Measurements from ENCODE around the gene CNTN6. TPM values are rescaled to one million over a fixed set of nuclear protein-coding genes. Genes with fewer than 3 reads are reported as not detected.

Gene CNTN6
- total RNA-seq, 1 experiment from 2014 or later: not detected

DNA sequence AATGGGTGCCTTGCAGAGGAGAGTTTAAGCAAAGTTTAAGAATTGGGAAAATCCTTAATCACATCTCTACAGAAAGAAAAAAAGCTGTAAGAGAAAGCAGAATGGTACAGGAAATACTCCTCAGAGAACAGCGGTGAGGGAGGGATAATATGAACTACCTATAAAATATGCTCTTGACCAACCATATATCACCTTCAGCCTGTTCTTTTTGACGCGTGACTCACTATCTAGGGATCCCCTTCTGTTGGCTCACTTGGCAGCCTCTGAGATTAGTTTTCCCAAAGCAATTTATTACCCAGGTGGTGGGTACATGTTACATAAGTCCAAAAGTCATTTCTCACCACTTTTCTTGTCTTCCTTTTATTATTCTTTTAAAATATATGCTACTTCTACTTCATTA lies 97.7 kb downstream of the CNTN6 start:
- no peak overlapping the region for H3K27ac ChIP-seq (ENCODE audit: insufficient read length, low read depth, low read length)
- TF ChIP-seq, protein P1, sequence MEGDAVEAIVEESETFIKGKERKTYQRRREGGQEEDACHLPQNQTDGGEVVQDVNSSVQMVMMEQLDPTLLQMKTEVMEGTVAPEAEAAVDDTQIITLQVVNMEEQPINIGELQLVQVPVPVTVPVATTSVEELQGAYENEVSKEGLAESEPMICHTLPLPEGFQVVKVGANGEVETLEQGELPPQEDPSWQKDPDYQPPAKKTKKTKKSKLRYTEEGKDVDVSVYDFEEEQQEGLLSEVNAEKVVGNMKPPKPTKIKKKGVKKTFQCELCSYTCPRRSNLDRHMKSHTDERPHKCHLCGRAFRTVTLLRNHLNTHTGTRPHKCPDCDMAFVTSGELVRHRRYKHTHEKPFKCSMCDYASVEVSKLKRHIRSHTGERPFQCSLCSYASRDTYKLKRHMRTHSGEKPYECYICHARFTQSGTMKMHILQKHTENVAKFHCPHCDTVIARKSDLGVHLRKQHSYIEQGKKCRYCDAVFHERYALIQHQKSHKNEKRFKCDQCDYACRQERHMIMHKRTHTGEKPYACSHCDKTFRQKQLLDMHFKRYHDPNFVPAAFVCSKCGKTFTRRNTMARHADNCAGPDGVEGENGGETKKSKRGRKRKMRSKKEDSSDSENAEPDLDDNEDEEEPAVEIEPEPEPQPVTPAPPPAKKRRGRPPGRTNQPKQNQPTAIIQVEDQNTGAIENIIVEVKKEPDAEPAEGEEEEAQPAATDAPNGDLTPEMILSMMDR (conservative IDR thresholded peaks at IDR 0.05): no peak

More for the DNA sequence above, 97.7 kb downstream of the CNTN6 start:
- Histone ChIP-seq H2BK5ac (ENCODE audit: insufficient read length, low read length) (no peak overlapping the region), H3K23me2 (ENCODE audit: insufficient read length, low read depth, low read length, poor library complexity, severe bottlenecking) (no peaks in the 10 kb centered on the region), H3K4ac (ENCODE audit: low read depth, low read length) (no peak overlapping the region), H3T11ph (ENCODE audit: low read length) (no peak overlapping the region), H4K20me1 (ENCODE audit: control insufficient read depth, insufficient read depth, insufficient read length) (no peaks in the 10 kb centered on the region), H2AFZ (ENCODE audit: low read length) (no peak overlapping the region), H2BK12ac (ENCODE audit: insufficient read length, low read depth, low read length) (no peak overlapping the region), H2BK20ac (ENCODE audit: low read depth, low read length, poor library complexity, severe bottlenecking) (no peak overlapping the region), H3K56ac (ENCODE audit: insufficient read length, low read depth, low read length) (no peak overlapping the region), H3K18ac (ENCODE audit: insufficient read length, low read depth, low read length) (no peak overlapping the region), H2BK15ac (ENCODE audit: low read depth, low read length) (no peak overlapping the region), H3K9ac (ENCODE audit: extremely low read depth, insufficient read length, low read length) (no peak overlapping the region), H3K79me2 (ENCODE audit: insufficient read depth, low read length) (no peaks in the 10 kb centered on the region), H3K79me1 (ENCODE audit: insufficient read depth, low read depth, low read length, poor library complexity, severe bottlenecking) (no peaks in the 10 kb centered on the region), H2AK5ac (ENCODE audit: insufficient read length, low read length) (no peak overlapping the region), H4K5ac (ENCODE audit: insufficient read length, low read depth, low read length) (no peak overlapping the region), H3K14ac (ENCODE audit: insufficient read depth, low read length) (no peak overlapping the region), H4K91ac (ENCODE audit: insufficient read length, low read depth, low read length) (no peak overlapping the region), H3K9me3 (ENCODE audit: control insufficient read depth, low read depth, low read length) (no peaks in the 10 kb centered on the region), H3K4me1 (ENCODE audit: insufficient read depth, low read length) (peaks cover 5% of the 10 kb centered on the region; the same call in 1 of the 2 replicates), H3K23ac (ENCODE audit: insufficient read length, low read depth, low read length) (no peak overlapping the region), H4K8ac (replicated peaks; ENCODE audit: insufficient read length, low read depth, low read length) (no peak overlapping the region), H2BK120ac (ENCODE audit: low read depth, low read length, poor library complexity, severe bottlenecking) (no peak overlapping the region), H3K4me2 (ENCODE audit: insufficient read depth, insufficient read length, low read length) (no peak overlapping the region), H3K27me3 (ENCODE audit: insufficient read depth, low read length) (no peaks in the 10 kb centered on the region)
- H3K36me3 Mint-ChIP-seq (ENCODE audit: insufficient read depth in 1 of 3, low read depth in 3 of 3): no peaks in the 10 kb centered on the region
- no peaks in the 10 kb centered on the region for H3K27me3 Mint-ChIP-seq (ENCODE audit: low read depth)
- no peak overlapping the region for H3K27ac Mint-ChIP-seq
- WGBS (ENCODE audit: extremely low coverage, insufficient read length, low lambda C conversion rate): no CpG with 5 or more reads among the region's 3 CpGs
- DNase-seq: no peak
- H3K4me3 Mint-ChIP-seq: no peak overlapping the region
- peaks cover 10 to 18% of the 10 kb centered on the region in 2 experiments for H3K4me1 Mint-ChIP-seq
- no peaks in the 10 kb centered on the region for H3K9me3 Mint-ChIP-seq
